DMS79 (cell line): ENCODE data around the gene MORC2.
A peak's percentile ranks its signal among the peaks of the same experiment; 100 is the strongest.

Experiments
- DNase-seq: peaks from one replicate; lab custom pipeline; 2025; lab: John Stamatoyannopoulos, UW

Gene MORC2

GRCh38 chr22:30921108-30921507, 47.5 kb downstream of the MORC2 start:
- DNase-seq: no peak

- peak; percentile 11 for DNase-seq
Measured at GRCh38 chr22:30920407-30920806, 48.2 kb downstream of the MORC2 start.

- DNase-seq: no peak
Measured at GRCh38 chr22:30919973-30920372, 48.6 kb downstream of the MORC2 start.

GRCh38 chr22:30918761-30919160, 49.8 kb downstream of the MORC2 start:
- no peak for DNase-seq

GRCh38 chr22:30910358-30910757, 58.2 kb downstream of the MORC2 start:
- no peak for DNase-seq

- no peak for DNase-seq
Measured at GRCh38 chr22:30909306-30909705, 59.3 kb downstream of the MORC2 start.

- no peak for DNase-seq
Measured at GRCh38 chr22:30908051-30908461, 60.5 kb downstream of the MORC2 start.

GRCh38 chr22:30906946-30907345, 61.6 kb downstream of the MORC2 start:
- no peak for DNase-seq

- DNase-seq: no peak
Measured at GRCh38 chr22:30906411-30906810, 62.2 kb downstream of the MORC2 start.

- DNase-seq: no peak
Measured at GRCh38 chr22:30905696-30906341, 62.8 kb downstream of the MORC2 start.

- no peak for DNase-seq
Measured at GRCh38 chr22:30903876-30904460, 64.6 kb downstream of the MORC2 start.

- no peak for DNase-seq
Measured at GRCh38 chr22:30902496-30903357, 65.8 kb downstream of the MORC2 start.

- no peak for DNase-seq
Measured at GRCh38 chr22:30894371-30894740, 74.2 kb downstream of the MORC2 start.

GRCh38 chr22:30893434-30894370, 74.9 kb downstream of the MORC2 start:
- no peak for DNase-seq

- DNase-seq: no peak
Measured at GRCh38 chr22:30892731-30893221, 75.8 kb downstream of the MORC2 start.

GRCh38 chr22:30892286-30892685, 76.3 kb downstream of the MORC2 start:
- no peak for DNase-seq

GRCh38 chr22:30891781-30892180, 76.8 kb downstream of the MORC2 start:
- DNase-seq: no peak

- no peak for DNase-seq
Measured at GRCh38 chr22:30891443-30891755, 77.2 kb downstream of the MORC2 start.

- DNase-seq: no peak
Measured at GRCh38 chr22:30890686-30891442, 77.7 kb downstream of the MORC2 start.

- DNase-seq: no peak
Measured at GRCh38 chr22:30889996-30890480, 78.5 kb downstream of the MORC2 start.
